DMS79 treated with DMSO at 0.1 percent for 48 hours (cell line): Measurements from ENCODE around the gene FN3K.
A peak's percentile ranks its signal among the peaks of the same experiment; 100 is the strongest.

Experiments used
- DNase-seq: peaks from one replicate; lab custom pipeline; 2025; lab: John Stamatoyannopoulos, UW

Gene FN3K

GRCh38 chr17:82703935-82704865, 31.2 kb upstream of the FN3K start:
- no peak for DNase-seq

- no peak for DNase-seq
These were observed 30.5 kb upstream of the FN3K start for GRCh38 chr17:82704886-82705285.

- DNase-seq: no peak
These were observed 29.7 kb upstream of the FN3K start for GRCh38 chr17:82705756-82706155.

DNA sequence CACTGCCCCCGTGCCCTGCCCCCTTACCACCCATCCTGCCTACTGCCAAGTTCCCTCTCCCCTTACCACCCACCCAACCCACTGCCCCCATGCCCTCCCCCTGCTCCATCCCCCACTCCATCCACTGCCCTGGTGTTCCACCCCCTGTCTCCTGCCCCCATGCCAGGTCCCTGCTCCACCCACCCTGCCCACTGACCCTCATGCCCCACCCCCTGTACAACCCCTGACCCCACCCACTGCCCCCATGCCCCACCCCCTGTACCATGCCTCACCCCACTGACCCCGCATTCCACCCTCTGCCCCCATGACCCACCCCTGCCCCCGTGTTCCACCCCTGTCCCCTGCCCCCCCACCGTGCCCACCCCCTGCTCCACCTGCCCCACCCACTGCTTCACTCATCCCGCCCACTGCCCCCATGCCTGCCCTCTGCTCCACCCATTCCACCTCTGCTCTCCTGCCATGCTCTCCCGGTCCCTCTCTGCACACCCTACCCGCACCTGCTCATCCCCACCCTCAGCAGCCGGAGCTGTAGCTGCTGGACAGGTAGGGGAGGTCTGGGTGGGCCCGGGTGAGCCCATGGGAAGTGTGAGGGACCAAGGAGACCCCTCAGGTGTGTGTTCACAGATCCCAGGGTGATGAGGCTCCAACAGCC, 26.3 kb upstream of the FN3K start:
- no peak for DNase-seq

DNA sequence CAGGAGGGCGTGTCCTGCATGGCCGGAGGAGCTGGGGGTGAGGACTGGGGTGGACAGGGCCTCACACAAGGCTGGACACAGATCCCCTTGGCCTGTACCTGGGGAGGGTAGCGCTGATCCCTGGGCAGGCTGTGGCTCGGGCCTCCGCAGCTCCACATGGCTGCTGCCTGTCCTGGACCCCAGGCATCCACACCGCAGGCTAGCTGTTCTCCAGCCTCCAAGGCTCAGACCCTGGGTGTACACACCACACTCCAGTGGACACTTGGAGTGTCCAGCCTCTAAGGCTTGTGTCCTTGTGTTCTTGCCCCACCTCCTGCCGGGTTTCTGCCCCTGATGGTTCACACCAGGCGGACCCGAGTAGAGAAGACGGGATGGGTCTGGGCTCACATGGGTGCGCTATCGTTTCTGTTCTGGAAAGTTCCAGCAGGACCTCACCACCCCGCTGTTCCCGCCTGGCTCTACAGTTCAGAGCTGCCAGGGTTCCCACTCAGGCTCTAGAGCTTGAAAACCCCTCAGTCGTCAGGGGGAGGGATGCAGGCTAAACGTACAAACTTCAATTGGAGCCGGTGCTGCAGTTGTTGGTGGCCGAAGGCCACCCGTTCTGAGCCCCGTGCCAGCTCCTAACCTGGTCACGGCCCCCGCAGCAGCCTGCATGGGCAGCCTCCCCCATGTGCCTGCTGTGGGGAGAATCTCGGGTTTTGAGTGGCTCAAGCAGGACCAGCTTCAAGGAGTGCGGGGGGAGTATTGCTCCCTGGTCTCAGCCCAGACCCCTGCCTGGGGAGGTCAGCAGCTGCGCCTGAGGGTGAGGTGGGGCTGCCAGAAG, 25.5 kb upstream of the FN3K start:
- DNase-seq: no peak

DNA sequence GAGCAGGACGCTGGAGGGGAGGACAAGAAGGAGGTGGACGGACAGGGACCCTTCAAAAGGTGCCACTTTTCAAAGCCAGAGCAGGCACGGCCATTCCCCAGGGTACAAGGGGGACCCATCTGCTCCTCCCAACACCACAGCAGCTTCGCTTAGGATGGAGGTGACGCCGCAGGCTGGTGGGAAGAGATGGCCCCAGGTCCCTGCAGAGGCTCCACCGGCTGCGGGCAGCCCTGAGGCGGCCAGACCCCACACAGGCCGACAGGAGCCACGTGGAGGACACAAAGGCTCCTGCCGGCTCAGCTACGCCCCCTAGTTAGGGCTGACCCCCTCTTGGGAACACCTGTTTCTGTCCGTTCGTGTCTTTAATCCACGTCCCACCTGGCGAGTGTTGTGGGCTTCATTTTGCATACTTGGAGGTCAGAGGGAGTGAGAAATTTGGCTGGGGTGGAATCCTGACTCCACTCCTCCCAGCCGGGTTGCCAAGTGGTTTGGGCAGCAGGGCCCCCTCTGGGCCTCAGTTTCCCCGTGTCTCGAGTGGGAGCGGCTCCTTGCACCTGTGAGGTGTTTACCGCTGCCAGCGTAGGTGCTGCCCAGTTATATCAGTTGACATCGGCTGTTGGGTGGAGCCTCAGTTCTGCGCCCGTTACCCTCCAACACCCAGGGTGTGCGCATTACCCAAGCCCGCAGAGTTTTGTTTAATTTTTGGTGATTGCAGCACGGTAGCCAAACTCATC, 24.7 kb upstream of the FN3K start:
- DNase-seq: no peak

- no peak for DNase-seq
These were observed 22.2 kb upstream of the FN3K start for GRCh38 chr17:82713071-82713723.

DNA sequence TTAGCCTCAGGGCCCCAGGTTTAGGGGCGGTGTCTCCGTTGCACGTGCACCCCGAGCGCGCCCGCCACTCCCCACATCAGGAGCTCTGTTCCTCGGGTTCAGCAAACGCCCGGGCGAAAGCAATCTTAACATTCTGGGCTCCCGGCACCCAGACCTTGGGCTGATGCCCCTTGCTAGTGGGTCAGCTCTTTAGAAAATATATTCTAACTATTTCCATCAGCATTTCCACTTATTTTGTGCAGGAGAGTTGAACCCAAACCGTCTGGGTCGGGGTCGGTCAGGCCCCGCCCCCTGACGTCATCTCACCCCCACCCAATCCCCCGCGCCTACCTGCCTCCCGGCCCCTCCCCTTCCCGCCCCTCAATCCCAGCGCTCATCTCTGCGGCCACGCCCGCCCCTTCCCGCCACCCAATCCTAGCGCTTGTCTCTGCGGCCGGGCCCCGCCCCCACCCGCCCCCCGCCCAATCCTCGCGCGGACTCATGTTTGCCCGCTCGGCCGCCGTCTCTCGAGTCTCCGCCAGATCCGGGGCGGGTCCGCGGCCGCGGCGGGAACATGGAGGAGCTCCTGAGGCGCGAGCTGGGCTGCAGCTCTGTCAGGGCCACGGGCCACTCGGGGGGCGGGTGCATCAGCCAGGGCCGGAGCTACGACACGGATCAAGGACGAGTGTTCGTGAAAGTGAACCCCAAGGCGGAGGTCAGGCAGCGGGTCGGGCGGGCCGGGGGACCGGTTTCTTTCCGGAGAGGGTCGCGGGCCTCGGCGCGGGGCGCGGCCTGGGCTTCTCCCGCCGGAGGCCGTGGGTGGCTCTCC, 19.0 kb upstream of the FN3K start, which contains the start of gene FN3KRP:
FN3KRP (plus strand) TSS at position 504 of the 808 bp plus-strand sequence; CDS start at position 554, 50 bp downstream.
- peak; percentile 57 for DNase-seq

- no peak for DNase-seq
These were observed 16.3 kb upstream of the FN3K start for GRCh38 chr17:82718986-82719685.

DNA sequence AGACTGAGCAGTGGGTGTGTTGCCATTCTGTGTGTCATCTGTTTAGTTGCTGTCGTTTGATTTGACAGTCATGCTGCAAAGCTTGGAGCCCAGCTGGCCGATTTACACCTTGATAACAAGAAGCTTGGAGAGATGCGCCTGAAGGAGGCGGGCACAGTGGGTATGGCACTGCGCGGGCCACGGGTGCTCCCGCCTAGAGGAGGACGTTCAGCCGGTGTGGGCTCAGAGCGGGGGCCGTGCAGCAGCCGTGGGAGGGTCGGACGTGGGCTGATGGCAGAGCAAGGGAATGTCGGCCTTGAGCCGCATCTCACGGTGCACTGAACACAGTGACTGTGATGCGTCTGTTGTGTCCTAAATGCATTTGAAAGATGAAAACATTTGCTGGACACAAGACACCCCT, 15.2 kb upstream of the FN3K start:
- DNase-seq: no peak

DNA sequence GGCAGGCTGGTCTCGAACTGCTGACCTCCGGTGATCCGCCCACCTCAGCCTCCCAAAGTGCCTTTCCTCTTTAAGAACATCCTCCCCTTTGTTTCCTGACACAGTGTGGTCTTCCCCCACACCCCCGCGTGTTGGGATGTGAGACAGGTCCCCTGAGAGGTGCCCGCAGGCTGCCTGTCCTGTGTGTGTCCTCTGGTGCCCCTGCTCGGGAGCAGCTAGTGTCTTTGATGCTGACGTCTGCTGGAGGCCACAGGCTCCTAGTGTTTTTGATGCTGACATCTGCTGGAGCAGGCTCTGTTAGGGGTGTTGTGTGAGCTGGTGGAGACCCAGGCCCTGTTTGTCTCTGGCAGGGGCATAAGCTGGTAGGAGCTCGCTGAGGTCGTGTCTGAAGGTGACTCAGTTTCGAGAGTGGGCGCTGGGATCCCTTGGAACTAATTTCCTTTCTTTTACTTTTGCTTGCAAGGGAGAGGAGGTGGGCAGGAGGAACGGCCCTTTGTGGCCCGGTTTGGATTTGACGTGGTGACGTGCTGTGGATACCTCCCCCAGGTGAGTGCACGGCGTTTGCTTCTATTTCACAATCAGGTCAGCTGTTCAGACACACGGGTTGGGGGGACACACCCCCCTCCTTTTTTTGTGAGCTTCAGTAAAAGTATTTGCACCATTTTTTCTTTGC, 12.9 kb upstream of the FN3K start:
- no peak for DNase-seq

DNA sequence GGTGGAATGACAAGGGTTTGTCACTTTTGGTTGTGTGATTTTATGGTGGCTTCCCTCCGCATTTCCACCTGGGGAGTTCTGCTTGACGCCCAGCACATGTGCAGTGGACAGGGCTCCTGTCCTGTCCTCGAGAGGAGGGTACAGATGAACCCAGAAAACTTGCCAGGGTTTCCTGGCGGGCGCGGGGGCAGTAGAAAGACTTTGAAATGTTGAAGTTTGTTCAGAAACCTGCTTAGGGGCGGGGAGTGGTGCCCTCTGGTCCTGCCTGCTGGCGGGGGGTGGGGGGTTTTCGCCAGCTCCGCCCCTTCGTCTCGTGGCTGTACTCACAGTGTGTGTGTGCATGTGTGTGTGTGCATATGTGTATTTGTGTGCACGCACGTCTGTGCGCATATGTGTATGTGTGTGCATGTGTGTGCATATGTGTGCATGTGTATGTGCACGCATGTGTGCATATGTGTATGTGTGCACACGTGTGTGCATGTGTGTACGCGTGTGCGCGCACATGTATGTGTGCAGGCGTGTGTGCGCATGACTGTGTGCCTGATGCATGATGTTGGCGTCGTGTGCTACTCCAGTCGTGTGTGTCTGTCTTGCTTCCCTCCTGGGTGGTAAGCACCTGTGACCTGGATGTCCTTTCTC, 12.1 kb upstream of the FN3K start:
- no peak for DNase-seq

DNA sequence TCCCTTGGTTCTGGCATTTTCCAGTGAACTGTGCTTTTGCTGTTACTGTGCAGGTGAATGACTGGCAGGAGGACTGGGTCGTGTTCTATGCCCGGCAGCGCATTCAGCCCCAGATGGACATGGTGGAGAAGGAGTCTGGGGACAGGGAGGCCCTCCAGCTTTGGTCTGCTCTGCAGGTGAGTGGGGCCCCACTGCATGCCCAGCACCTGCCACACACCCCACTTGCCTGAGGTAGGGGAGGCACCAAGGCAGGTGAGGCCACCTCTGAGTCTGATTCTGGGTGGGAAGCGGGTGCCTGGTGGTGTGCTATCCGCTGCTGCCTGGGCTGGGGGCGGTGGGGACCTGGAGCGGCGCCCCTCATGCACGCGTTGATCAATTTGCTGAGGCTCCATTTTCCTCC, 9.0 kb upstream of the FN3K start:
- no peak for DNase-seq

DNA sequence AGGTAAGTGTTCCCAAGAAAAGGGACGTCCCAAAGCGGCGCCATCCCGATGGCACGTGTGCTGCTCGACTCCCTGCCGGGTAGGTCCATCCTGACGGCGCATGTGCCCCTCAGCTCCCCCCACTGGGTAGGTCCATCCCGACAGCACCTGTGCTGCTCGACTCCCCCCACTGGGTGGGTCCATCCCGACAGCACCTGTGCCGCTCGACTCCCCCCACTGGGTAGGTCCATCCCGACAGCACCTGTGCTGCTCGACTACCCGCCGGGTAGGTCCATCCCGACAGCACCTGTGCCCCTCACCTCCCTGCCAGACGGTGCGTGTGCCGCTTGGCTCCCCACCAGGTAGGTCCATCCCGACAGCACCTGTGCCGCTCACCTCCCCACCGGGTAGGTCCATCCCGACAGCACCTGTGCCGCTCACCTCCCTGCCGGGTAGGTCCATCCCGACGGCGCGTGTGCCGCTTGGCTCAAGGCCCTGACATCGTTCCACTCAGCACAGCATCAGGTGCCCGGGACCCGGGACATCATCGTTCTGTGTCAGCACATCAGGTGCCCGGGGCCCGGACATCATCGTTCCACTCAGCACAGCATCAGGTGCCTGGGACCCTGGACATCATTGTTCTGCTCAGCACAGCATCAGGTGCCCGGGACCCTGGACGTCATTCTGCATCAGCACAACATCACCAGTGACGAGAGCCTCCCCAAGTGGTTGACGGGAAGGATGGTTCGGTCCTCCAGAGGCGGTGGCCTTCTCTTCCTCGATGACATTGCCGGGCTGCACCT, 5.7 kb upstream of the FN3K start:
- DNase-seq: no peak

GRCh38 chr17:82732118-82732743, 3.2 kb upstream of the FN3K start:
- DNase-seq: no peak

GRCh38 chr17:82736511-82737185, 1.2 kb downstream of the FN3K start:
- no peak for DNase-seq
